Endothelial cell of umbilical vein (primary cell): ENCODE measurements around the gene GPATCH2. TPM values are rescaled to one million over a fixed set of nuclear protein-coding genes. Genes with fewer than 3 reads are reported as not detected.

Source experiments
- BruUV-seq: library from RNA; stranded (reverse); fragments of 400-500 nt; replicated peaks from 2 replicates; lab custom pipeline; 2021; lab: Mats Ljungman, UMichigan
- CTCF ChIA-PET: fragments of 300-600, 350-600 bp; sonication (Branson Sonifier 250); formaldehyde crosslinking; loops from one replicate; lab custom pipeline; 2021; ENCODE audit warnings: antibody characterized with exemption, inconsistent platforms; lab: Charles Lee
- POLR2A ChIA-PET: fragments of 300-600, 350-600 bp; sonication (Branson Sonifier 250); formaldehyde crosslinking; loops from one replicate; lab custom pipeline; 2021; ENCODE audit warnings: antibody characterized with exemption, inconsistent platforms; lab: Charles Lee
- DNase-seq: peaks from one replicate; pipeline ENCODE4 v3.0.0-alpha.2; 2011; ENCODE audit warnings: low read depth, low spot score
- FAIRE-seq: peaks from 2 replicates; lab custom pipeline; 2011; peaks lifted over from hg19 to GRCh38; lab: Jason Lieb, UNC
- H2AFZ ChIP-seq: 2 replicates; pipeline ENCODE4 v1.6.0; 2012; ENCODE audit warnings: low read depth, low read length, control low read depth, inconsistent platforms
- H3K27ac ChIP-seq: 2 replicates; pipeline ENCODE4 v1.5.1; 2011; ENCODE audit warnings: low read depth, mild to moderate bottlenecking, control low read depth, low read length, moderate library complexity; ENCODE audit not compliant: insufficient read depth
- H3K27me3 ChIP-seq, 2 experiments: 2 replicates each; pipeline versions ENCODE4 v1.6.0 to v1.6.1; 2011; ENCODE audit warnings: low read length in 2 of 2, mixed read lengths in 1 of 2; ENCODE audit not compliant: control insufficient read depth in 2 of 2, insufficient read depth in 2 of 2
- H3K36me3 ChIP-seq, 2 experiments: 2 replicates in 1 of 2; 3 replicates in 1 of 2; pipeline ENCODE4 v1.5.1; 2011; ENCODE audit warnings: low read length in 2 of 2, mild to moderate bottlenecking in 1 of 2, moderate library complexity in 1 of 2; ENCODE audit not compliant: control insufficient read depth in 2 of 2, insufficient read depth in 2 of 2; ENCODE audit errors: extremely low read depth in 1 of 2
- H3K4me1 ChIP-seq: 3 replicates; pipeline ENCODE4 v1.5.1; 2011; ENCODE audit warnings: mild to moderate bottlenecking, low read length; ENCODE audit not compliant: control insufficient read depth, insufficient read depth; ENCODE audit errors: extremely low read depth
- H3K4me2 ChIP-seq: 2 replicates; pipeline ENCODE4 v1.6.1; 2011; ENCODE audit warnings: low read length, control low read depth, mixed read lengths; ENCODE audit not compliant: insufficient read depth
- H3K4me3 ChIP-seq, 3 experiments: fragments of 200-600 bp in 1 of 3; sonication (generic), shearing (Covaris generic) in 1 of 3; replicated peaks in 1 of 3; 2 replicates each; pipeline ENCODE4 v1.5.1; 2011 to 2016; ENCODE audit warnings: control low read depth in 3 of 3, low read length in 3 of 3, mild to moderate bottlenecking in 2 of 3, inconsistent platforms in 1 of 3, low read depth in 1 of 3, moderate library complexity in 1 of 3; ENCODE audit not compliant: insufficient read depth in 1 of 3
- H3K79me2 ChIP-seq: 2 replicates; pipeline ENCODE4 v1.6.0; 2012; ENCODE audit warnings: low read length, inconsistent platforms; ENCODE audit not compliant: control insufficient read depth, insufficient read depth
- H3K9ac ChIP-seq: replicated peaks from 2 replicates; pipeline ENCODE3; 2011; ENCODE audit warnings: low read length, control low read depth; ENCODE audit not compliant: insufficient read depth; ENCODE audit errors: extremely low read depth
- H3K9me1 ChIP-seq: replicated peaks from 3 replicates; pipeline ENCODE4 v1.6.0; 2011; ENCODE audit warnings: mild to moderate bottlenecking, low read length; ENCODE audit not compliant: control insufficient read depth, insufficient read depth; ENCODE audit errors: extremely low read depth
- H3K9me3 ChIP-seq: replicated peaks from 2 replicates; pipeline ENCODE4 v1.5.1; 2012; ENCODE audit warnings: low read length, inconsistent platforms; ENCODE audit not compliant: control insufficient read depth, insufficient read depth
- H4K20me1 ChIP-seq: replicated peaks from 2 replicates; pipeline ENCODE3; 2011; ENCODE audit warnings: mild to moderate bottlenecking, low read length; ENCODE audit not compliant: control insufficient read depth, insufficient read depth; ENCODE audit errors: extremely low read depth
- EZH2 ChIP-seq: IDR thresholded peaks from 2 replicates; pipeline ENCODE4 v1.6.1; 2012; ENCODE audit warnings: borderline replicate concordance, low read depth, mild to moderate bottlenecking, moderate library complexity, low read length, inconsistent platforms; ENCODE audit not compliant: severe bottlenecking
- GATA2 ChIP-seq: IDR thresholded peaks from 2 replicates; pipeline ENCODE4 v1.7.0; 2011; ENCODE audit warnings: low read depth, mild to moderate bottlenecking, moderate library complexity, mixed read lengths, low read length; ENCODE audit not compliant: insufficient read length, insufficient read depth
- JUN ChIP-seq: IDR thresholded peaks from 2 replicates; pipeline ENCODE4 v1.6.1; 2011; ENCODE audit warnings: borderline replicate concordance, low read depth; ENCODE audit not compliant: insufficient read length, insufficient read depth
- POLR2A ChIP-seq: IDR thresholded peaks from 2 replicates; pipeline ENCODE4 v1.6.1; 2012; ENCODE audit warnings: low read depth, mild to moderate bottlenecking, control low read depth, low read length
- dilution Hi-C: fragments of 300-500 bp; cut with MboI; formaldehyde crosslinking; loops from one replicate; pipeline ENCODE4 v1.15.0; 2019; ENCODE audit warnings: low sequenced_read_pairs; ENCODE audit not compliant: extremely low pct_ligation_motif_present
- intact Hi-C: fragments of 100-400 bp; cut with micrococcal nuclease; formaldehyde crosslinking; loops from one replicate; pipeline ENCODE4 v1.10.0; 2022
- polyA plus RNA-seq, 4 experiments: library from polyadenylated mRNA; depleted of rRNA in 3 of 4; stranded (reverse) in 3 of 4; unstranded in 1 of 4; fragments of >200 nt; gene quantifications; 2 replicates each; pipeline versions ENCODE4 v1.2.1 to v1.2.3, GENCODE V29; 2011 to 2012; ENCODE audit warnings: missing spikeins in 1 of 4
- total RNA-seq: library from RNA; stranded (reverse); gene quantifications from 2 replicates; pipeline ENCODE4 v1.2.3, GENCODE V29; 2021
- TF ChIP-seq, protein P1 (sequence below), 2 donors: IDR thresholded peaks; 1 replicate in 1 of 2; 2 replicates in 1 of 2; pipeline ENCODE4 v1.5.1; 2011; ENCODE audit warnings: low read length in 2 of 2, mild to moderate bottlenecking in 2 of 2, moderate library complexity in 2 of 2, control low read depth in 1 of 2, inconsistent platforms in 1 of 2, low read depth in 1 of 2; ENCODE audit not compliant: insufficient read depth in 1 of 2; ENCODE audit errors: extremely low read depth in 1 of 2
- TF ChIP-seq, protein P2 (sequence below): IDR thresholded peaks from 2 replicates; pipeline ENCODE4 v1.6.1; 2011; ENCODE audit not compliant: insufficient read depth, insufficient read length

The GPATCH2 gene
- total and polyA plus RNA-seq, 2 donors (not counting 3 experiments of a cell fraction or from before 2014, with no cell fraction given), result 3.3 to 15.6 TPM

- Histone ChIP-seq H3K4me2 (no peak overlapping the region), H2AFZ (no peak overlapping the region), H3K4me1 (peaks cover 5% of the 10 kb centered on the region), H3K79me2 (no peaks in the 10 kb centered on the region), H3K4me3 (no peak overlapping the region), H4K20me1 (no peaks in the 10 kb centered on the region), H3K27me3 (no peaks in the 10 kb centered on the region), H3K9ac (no peak overlapping the region), H3K9me1 (no peaks in the 10 kb centered on the region), H3K9me3 (no peaks in the 10 kb centered on the region), H3K27ac (no peak overlapping the region), H3K36me3 (no peaks in the 10 kb centered on the region)
- intact Hi-C loops, result no loop called here
- DNase-seq (no peak), FAIRE-seq (no peak)
- ChIA-PET POLR2A (no interaction called here), CTCF (no interaction called here)
- dilution Hi-C loops, result no loop called here
- TF ChIP-seq POLR2A (no peak), JUN (no peak), GATA2 (no peak), EZH2 (no peak)
- TF ChIP-seq, protein P1, sequence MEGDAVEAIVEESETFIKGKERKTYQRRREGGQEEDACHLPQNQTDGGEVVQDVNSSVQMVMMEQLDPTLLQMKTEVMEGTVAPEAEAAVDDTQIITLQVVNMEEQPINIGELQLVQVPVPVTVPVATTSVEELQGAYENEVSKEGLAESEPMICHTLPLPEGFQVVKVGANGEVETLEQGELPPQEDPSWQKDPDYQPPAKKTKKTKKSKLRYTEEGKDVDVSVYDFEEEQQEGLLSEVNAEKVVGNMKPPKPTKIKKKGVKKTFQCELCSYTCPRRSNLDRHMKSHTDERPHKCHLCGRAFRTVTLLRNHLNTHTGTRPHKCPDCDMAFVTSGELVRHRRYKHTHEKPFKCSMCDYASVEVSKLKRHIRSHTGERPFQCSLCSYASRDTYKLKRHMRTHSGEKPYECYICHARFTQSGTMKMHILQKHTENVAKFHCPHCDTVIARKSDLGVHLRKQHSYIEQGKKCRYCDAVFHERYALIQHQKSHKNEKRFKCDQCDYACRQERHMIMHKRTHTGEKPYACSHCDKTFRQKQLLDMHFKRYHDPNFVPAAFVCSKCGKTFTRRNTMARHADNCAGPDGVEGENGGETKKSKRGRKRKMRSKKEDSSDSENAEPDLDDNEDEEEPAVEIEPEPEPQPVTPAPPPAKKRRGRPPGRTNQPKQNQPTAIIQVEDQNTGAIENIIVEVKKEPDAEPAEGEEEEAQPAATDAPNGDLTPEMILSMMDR (IDR thresholded peaks at IDR 0.05; ENCODE audit: extremely low read depth in 1 of 2, insufficient read depth in 1 of 2, low read depth in 1 of 2, low read length in 2 of 2), result no peak
- TF ChIP-seq, protein P2, sequence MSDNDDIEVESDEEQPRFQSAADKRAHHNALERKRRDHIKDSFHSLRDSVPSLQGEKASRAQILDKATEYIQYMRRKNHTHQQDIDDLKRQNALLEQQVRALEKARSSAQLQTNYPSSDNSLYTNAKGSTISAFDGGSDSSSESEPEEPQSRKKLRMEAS, result no peak
- no TSS peak for BruUV-seq
Observed at GRCh38 chr1:217495249-217495648, 135.6 kb downstream of the GPATCH2 start.
